GM15510 (cell line): ENCODE results near the gene PACS2.

Experiments used
- POLR2A ChIP-seq: IDR thresholded peaks from 3 replicates; pipeline ENCODE4 v1.6.1; 2011; ENCODE audit warnings: borderline replicate concordance; ENCODE audit not compliant: insufficient read length; ENCODE audit errors: extremely low read depth

PACS2 gene

GRCh38 chr14:105303949-105304348 lies 10.6 kb upstream of the PACS2 start:
- no peak for TF ChIP-seq POLR2A

GRCh38 chr14:105304565-105304964 lies 10.0 kb upstream of the PACS2 start:
- no peak for TF ChIP-seq POLR2A

- TF ChIP-seq POLR2A = no peak
These were observed 9.2 kb upstream of the PACS2 start for GRCh38 chr14:105305345-105305744.

DNA sequence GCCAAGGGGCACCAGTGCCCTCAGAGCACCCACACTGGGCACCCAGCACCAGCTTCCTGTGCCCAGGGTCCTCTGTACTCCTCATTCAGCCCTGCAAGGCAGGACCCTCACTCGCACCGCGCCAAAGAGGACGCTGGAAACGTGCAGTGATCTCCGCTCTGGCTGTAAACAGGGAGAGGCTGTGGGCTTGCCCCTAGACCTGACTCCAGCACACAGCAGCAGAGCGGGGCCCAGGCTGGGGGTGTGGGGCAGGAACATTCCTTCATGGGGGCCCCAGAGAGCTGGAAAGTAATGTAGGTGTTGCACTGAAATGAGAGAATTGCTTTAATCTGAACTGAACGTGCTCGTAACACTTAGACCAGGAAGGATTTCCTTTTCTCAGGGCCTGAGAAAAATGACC lies 8.8 kb upstream of the PACS2 start:
- no peak for TF ChIP-seq POLR2A

DNA sequence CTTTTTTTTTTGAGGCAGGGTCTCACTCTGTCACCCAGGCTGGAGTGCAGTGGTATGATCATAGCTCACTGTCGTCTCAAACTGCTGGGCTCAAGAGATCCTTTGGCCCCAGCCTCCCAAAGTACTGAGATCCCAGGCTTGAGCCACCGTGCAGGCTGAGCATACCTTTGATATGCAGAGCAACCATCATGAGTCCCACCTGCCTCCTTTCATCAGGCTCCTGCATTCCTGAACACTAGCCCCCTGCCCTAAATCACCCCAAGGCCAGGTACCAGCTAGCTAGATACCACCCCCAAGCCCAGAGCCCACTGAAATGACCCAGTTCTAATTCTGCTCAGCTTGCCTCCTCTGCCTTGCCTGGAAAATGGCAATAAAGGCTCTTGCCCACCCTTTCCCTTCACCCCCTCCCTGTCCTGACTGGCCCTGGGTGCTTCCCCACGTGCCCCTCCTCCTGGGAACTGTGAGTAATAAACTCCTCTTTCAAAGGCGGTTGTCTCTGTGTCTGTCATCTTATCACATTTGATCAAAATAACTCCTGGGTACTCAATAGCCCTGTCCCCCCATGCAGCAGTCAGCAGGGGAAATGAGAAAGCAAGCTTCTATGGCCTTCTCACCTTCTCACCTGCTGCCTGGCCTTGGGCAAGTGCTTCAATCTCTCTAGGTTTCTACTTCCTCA lies 7.4 kb upstream of the PACS2 start:
- TF ChIP-seq POLR2A = no peak

- TF ChIP-seq POLR2A = no peak
These were observed 5.2 kb upstream of the PACS2 start for GRCh38 chr14:105309371-105309770.

DNA sequence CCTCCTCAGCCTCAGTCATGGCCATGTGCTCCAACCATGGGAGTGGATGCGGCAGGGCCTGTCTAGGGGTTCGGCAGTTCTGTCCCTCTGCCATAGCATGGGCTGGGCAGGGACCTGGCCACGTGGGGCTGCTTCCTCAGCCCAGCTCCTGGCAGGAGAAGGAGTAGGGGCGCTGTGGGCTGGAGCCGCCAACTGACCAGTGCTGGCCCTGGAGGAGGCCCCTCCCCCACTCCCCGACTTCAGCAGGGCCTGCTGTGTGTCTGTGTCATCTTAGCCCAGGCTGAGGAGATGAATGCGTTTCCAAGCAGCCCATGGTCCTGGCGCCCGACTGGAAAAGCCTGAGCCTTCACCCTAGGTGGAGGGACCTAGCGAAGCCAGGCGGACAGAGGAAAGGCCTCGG lies 2.7 kb upstream of the PACS2 start:
- TF ChIP-seq POLR2A = no peak

DNA sequence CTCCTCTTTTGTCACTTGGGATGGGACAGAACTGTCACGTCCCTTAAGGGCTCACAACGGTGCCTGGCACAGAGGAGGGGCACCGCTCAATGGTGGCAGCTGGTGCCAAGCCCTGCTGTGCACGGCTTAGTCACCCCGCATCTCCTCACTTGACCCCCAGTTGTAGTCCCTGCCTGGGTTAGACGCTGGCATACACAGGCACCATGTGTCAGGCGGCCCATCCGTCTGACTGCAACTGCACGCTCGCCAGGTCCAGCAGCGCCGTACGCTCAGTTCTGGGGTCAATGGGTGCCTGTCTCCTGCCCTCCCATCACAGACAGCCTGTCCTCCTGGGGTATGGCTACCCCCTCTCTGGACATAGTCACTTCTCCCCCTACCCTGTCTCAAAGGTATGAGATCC lies 1.6 kb upstream of the PACS2 start:
- TF ChIP-seq POLR2A = no peak

DNA sequence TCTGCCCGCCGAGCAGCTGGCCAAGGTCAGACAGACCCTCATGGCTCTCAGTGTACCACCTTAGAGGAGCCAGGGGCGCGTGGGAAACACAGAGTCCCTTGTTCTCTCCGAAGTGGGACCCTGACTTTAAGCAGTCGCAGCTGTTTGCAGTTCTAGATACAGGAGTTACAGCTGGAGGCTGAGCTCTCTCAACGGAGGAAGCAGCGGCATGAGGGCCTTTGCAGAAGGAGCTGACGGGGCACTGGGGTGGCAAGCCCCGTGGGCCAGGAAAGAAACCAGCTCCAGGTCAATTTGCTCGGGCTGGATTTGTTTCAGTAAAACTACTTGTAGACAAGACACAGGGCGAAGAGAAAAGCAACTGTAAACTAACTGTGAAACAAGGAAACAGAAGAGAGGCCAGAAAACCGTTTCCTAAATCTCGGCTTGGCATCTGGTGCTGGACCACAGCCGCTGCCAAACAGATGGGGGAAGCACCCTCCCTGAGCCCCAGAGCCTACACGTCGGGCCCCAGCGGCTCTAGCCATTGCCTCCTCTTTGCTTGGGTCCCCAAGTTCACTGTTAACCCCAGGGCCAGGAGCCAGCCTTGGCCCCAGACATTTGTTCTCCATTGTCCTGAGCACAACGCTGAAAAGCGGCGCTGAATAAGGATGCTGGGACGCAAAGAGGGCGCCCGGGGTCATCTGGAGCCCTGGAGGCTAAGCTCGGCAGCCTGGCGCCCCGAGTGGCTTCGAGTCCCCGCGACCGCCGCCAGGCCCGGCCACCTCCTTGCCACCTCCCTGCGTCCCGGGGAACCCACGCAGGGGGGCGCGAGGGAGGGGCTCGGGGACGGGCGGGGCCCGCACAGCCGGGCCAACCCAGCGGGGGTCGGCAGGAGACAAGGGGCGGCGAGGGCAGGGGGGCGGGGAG lies 914 bp upstream of the PACS2 start:
- no peak for TF ChIP-seq POLR2A

DNA sequence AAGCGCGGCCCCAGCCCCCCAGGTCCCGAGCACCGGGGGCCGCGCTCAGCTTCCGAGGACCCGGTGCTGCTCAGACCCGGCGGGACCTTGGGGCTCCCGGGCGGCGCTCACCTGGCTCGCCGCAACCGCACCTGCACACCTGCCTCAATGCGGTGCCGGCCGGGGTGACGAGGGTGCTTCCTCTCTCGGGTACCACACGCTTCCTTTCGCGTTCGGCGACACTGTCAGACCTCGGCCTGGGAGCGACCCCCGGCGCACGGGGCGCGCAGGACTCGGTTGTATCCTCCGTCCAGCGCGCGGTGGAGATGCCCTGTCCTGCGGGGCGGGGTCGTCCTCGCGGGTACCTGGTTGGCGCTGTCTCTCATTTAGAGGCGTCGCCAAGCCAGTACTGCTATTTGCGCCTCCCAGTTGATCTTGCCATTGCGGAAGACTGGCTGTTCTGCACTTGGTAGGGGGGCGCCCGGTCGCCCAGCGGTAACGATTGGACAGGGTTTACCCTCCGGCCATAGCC lies 718 bp downstream of the PACS2 start:
- no peak for TF ChIP-seq POLR2A

DNA sequence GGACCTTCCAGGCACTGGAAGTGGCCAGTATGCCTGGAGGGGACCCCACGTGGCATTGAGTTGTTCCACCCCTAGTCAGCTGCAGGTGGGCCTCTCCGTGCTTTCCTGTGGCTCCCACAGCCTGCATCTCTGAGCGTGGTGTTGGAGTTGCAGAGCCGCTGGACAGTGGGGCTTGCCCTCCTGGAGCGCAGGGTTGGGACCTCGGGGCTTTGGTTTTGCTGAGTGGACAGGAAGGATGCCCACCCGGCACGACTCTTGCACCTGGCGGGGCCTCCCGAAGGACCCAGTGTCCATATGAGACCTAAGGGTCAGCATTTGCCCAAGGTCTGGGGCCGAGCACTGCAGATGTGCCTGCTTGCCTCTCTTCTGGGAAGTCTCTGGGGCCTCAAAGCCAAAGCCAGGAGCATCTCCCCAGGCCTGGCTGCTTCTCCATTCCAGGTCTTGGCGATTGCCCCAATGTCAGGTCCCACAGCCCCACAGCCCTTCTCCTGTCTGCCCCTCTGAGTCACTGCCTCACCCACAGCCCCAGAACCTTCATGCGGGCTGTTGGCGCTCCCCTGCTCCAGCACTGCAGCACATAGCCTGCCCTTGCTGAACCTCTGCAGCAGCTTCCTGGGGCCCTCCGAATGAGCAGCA lies 1.5 kb downstream of the PACS2 start:
- no peak for TF ChIP-seq POLR2A

GRCh38 chr14:105316577-105316941 lies 2.0 kb downstream of the PACS2 start:
- no peak for TF ChIP-seq POLR2A

DNA sequence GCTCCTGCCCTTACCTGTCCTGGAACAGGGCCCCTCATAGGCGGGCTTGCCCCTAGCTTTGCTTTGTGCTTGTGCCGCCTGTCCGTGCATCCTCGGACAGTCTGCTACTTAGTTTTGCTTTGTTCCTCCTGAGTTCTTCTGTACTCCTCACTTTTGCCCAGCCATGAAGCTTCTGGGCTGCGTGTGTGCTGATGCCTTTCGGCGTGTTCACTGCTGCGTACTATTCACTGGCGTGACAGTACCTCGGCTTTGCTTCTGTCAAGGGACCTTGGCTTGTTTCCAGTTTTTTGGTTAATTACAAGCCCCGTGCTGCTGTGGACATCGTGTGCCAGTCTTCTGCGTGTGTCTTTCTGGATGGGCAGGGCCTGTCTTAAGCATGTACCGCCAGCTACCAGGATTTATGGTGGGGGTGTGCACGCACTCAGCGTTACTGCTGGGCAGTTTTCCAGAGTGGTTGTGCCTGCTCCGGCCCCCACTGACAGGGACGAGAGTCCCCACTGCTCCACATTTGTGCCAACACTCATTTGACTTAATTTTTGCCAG lies 2.5 kb downstream of the PACS2 start:
- TF ChIP-seq POLR2A = no peak

DNA sequence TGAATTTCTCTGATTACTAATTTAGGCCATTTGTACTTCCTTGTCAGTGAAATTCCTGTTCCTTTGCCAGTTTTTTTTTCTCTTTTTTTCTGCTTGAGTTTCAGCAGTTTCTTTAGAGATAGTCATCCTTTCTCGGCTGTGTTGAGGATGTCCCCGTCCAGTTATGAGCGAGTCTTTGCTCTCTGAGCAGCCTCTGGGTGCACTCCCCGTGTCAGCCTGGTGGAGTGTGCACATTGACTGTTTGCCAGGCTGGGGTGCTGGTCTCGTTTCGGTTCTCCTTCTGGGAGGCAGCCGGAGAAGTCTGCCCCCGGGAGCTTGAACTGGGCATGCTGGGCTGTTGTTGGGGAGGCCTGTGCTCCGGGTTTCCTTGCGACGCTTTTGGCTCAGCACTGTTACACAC lies 3.0 kb downstream of the PACS2 start:
- TF ChIP-seq POLR2A = no peak

DNA sequence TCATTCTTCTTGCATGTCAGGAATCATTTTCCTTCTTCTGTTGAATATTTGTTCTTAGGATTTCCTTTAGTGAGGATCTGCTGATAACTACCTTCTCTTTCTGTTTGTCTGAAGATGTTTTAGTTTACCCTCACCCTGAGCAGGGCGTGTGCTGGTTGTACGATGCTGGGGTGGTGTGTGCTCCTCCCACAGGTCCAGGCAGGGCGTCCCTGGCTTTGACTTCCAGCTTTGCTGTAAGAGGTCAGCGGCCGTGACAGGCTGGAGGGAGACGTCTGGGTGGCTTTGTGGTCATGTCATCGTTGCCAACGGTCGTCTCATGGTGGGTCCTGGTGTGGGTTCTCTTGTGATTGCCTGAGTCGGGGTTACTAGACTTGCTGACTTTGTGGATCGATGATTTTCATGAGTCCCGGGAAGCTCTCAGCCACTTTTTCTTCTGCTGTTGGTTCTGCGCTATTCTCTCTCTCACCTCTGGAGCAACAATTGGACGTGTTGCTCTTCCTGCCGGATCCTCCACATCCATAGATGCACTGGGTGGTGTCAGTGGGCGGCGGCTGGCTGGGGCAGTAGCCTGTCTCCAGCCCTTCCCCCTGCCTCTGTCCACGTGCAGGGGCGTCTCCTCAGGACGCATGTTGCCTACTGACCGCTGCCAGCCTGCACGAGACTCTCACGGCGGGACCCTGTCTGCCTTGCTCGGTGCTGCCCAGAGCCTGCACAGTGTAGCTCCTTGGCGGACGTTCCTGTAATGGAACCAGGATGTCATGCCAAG lies 8.4 kb downstream of the PACS2 start:
- TF ChIP-seq POLR2A = no peak

DNA sequence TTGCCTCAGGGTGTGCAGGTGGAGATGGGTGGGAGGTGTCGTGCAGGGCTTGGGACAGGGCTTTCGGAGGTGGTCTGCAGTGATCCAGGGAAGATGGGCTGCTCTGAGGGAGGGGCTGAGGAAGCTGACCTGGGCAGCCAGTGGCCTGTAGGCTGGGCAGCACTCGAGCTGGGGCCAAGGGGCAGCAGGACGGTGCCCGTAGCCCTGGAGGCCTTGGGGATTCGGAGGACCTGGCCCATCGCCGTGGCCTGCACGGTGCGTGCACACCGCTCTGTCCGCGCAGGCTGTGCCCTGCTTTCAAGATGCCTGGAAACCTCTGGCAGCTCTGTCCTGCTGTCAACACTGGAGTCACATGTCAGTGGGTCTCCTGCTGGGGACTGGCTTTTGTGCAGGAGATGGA lies 9.1 kb downstream of the PACS2 start:
- TF ChIP-seq POLR2A = no peak
